Activated naive CD8-positive, alpha-beta T cell treated with anti-CD3 and anti-CD28 coated beads, Interleukin-2, amount 50 U/mL, for 24 hours (primary cell): ENCODE data around the gene CREBBP.
"Not testable (repeated sequence)": the region's sequence is repeated elsewhere in the genome, so short reads cannot be mapped to it uniquely, and the experiment has no call there.

Source experiments
- ATAC-seq: fragments of 150-1000 bp; cut with Tn5 transposase; one replicate; pipeline ENCODE4 v1.10.0; 2021
- DNase-seq: peaks from one replicate; pipeline ENCODE4 v3.0.0; 2021
- H3K27ac Mint-ChIP-seq: one replicate; pipeline ENCODE4 v1.8.0; 2021; ENCODE audit warnings: mild to moderate bottlenecking, mixed read lengths
- H3K27me3 Mint-ChIP-seq: one replicate; pipeline ENCODE4 v1.8.0; 2021; ENCODE audit warnings: mixed read lengths
- H3K36me3 Mint-ChIP-seq: one replicate; pipeline ENCODE4 v1.8.0; 2021; ENCODE audit warnings: low read depth, mixed read lengths
- H3K4me1 Mint-ChIP-seq: one replicate; pipeline ENCODE4 v1.8.0; 2021; ENCODE audit warnings: mixed read lengths
- H3K4me3 Mint-ChIP-seq: one replicate; pipeline ENCODE4 v1.8.0; 2021; ENCODE audit warnings: mild to moderate bottlenecking, moderate library complexity, mixed read lengths
- H3K9me3 Mint-ChIP-seq: one replicate; pipeline ENCODE4 v1.8.0; 2021; ENCODE audit warnings: mixed read lengths

The CREBBP gene

DNA sequence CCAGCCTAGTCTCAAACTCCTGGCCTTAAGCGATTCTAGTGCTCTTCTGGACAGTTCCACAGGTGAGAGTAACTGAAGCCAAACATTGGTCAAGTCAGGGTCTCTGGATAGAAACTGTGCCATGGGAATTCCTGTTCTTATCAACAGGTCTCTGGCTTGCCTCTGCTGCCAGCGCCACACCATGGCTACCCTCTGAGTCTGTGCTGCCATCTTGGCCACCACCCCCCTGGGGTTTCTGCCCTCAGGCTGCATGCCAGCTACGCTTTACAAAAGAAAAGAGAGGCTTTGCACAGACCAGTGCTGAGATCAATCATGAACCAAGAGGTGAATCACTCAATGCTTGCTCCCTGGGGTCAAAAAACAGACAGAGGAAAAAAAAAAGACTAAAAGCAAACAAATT is 24.4 kb upstream of the CREBBP start:
- Mint-ChIP-seq H3K4me3 (no peak overlapping the region), H3K27ac (no peak overlapping the region), H3K4me1 (no peaks in the 10 kb centered on the region), H3K27me3 (no peaks in the 10 kb centered on the region), H3K36me3 (no peaks in the 10 kb centered on the region), H3K9me3 (no peaks in the 10 kb centered on the region)
- DNase-seq, result no peak
- no peak for ATAC-seq

DNA sequence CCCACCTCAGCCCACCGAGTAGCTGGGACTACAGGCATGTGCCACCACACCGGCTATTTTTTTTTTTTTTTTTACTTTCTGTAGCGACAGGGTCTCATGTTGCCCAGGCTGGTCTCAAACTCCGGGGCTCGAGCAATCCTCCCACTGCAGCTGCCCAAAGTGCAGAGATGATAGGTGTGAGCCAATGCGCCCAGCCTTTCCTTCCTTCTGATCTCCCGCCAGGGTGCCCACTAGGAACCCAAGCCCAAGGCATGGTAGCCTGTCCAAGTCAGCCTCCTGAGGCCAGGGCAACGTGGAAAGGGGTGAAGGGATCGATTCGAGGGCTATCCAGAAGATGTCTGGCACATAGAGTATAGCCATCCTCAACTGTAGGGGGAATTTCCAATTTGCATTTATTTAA is 9.6 kb upstream of the CREBBP start:
- H3K4me3 Mint-ChIP-seq, result no peak overlapping the region
- H3K9me3 Mint-ChIP-seq, result peaks cover 2% of the 10 kb centered on the region
- H3K27me3 Mint-ChIP-seq, result peaks cover 23% of the 10 kb centered on the region
- DNase-seq (no peak), ATAC-seq (no peak)
- no peaks in the 10 kb centered on the region for H3K4me1 Mint-ChIP-seq
- H3K27ac Mint-ChIP-seq, result no peak overlapping the region
- H3K36me3 Mint-ChIP-seq, result no peaks in the 10 kb centered on the region

GRCh38 chr16:3889059-3889458 is 8.5 kb upstream of the CREBBP start:
- peaks cover 21% of the 10 kb centered on the region for H3K27me3 Mint-ChIP-seq
- no peaks in the 10 kb centered on the region for H3K36me3 Mint-ChIP-seq
- H3K4me1 Mint-ChIP-seq, result no peaks in the 10 kb centered on the region
- no peaks in the 10 kb centered on the region for H3K9me3 Mint-ChIP-seq
- H3K4me3 Mint-ChIP-seq, result no peak overlapping the region
- H3K27ac Mint-ChIP-seq, result no peak overlapping the region
- DNase-seq (no peak), ATAC-seq (no peak)

GRCh38 chr16:3885999-3886398 is 5.5 kb upstream of the CREBBP start:
- H3K4me3 Mint-ChIP-seq, H3K9me3 Mint-ChIP-seq, H3K36me3 Mint-ChIP-seq, H3K4me1 Mint-ChIP-seq, H3K27ac Mint-ChIP-seq, ATAC-seq, DNase-seq: not testable (repeated sequence)
- H3K27me3 Mint-ChIP-seq, result peaks cover 13% of the 10 kb centered on the region

DNA sequence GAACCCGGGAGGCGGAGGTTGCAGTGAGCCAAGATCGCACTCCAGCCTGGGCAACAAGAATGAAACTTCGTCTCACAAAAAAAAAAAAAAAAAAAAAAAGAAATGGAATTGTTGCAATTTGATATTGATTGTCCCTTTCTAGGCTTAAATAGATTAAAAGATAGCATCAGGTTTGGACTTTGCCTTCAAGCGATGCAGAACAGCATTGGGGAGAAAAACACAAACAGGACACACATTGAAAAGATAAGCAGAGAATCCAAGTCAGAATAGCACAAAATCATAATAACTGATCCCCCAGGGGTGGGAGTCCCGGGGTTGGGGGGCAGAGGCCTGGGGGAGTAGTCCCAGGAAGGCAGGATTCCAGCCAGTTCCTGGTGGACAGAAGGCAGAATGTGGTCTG is 3.9 kb upstream of the CREBBP start:
- Mint-ChIP-seq H3K9me3 (no peaks in the 10 kb centered on the region), H3K36me3 (no peaks in the 10 kb centered on the region), H3K4me3 (no peak overlapping the region), H3K27ac (no peak overlapping the region), H3K27me3 (peaks cover 13% of the 10 kb centered on the region), H3K4me1 (peaks cover 4% of the 10 kb centered on the region)
- DNase-seq (no peak), ATAC-seq (no peak)

- DNase-seq, result no peak
- Mint-ChIP-seq H3K27me3 (peaks cover 1% of the 10 kb centered on the region), H3K27ac (no peak overlapping the region), H3K4me3 (peak overlapping the region; percentile 73), H3K36me3 (peaks cover 12% of the 10 kb centered on the region), H3K4me1 (peaks cover 22% of the 10 kb centered on the region), H3K9me3 (no peaks in the 10 kb centered on the region)
- no peak for ATAC-seq
These were observed 2.0 kb upstream of the CREBBP start for GRCh38 chr16:3882531-3882930.

- ATAC-seq, result no peak
These were observed 1.0 kb upstream of the CREBBP start for GRCh38 chr16:3881499-3881990.

DNA sequence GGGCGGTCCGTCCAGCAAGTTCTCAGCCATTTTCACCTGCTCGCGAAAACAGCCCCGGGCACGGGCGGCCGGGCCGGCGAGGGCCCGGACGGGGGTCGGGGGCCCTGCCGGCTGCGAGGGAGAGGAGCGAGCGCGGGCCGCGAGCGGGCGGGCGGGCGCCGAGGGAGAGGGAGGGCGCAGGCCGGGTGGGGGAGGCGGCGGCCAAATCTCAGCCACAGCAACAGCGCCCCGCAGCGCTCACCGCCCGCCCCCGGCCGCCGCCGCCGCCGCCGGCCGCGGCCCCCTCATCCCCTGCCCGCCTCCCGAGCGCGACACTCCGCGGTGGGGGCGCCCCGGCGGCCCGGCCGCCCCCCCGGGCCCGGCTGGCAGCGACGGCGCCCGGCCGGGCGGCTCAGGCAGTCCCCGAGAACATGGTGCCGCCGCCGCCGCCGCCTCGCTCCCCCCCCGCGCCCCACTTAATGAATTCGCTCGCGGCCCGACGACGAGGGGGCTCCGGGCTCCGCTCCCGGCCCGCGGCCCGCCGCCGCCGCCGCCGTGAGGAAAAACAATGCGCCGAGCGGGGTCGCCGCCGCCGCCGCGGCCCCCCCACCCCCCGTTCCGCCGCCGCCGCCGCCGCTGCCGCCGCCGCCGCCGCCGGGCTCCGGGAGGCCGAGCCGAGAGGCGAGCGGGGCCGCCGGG is 487 bp downstream of the CREBBP start:
- peaks cover 45% of the 10 kb centered on the region for H3K4me1 Mint-ChIP-seq
- peak overlapping the region; percentile 69 for H3K27ac Mint-ChIP-seq
- peak; percentile 79 for DNase-seq
- H3K27me3 Mint-ChIP-seq, result no peaks in the 10 kb centered on the region
- ATAC-seq, result peak; percentile 55
- H3K9me3 Mint-ChIP-seq, result no peaks in the 10 kb centered on the region
- peak overlapping the region; percentile 92 for H3K4me3 Mint-ChIP-seq
- H3K36me3 Mint-ChIP-seq, result peaks cover 16% of the 10 kb centered on the region

More at GRCh38 chr16:3881499-3881990, 1.0 kb upstream of the CREBBP start:
- Mint-ChIP-seq H3K4me1 (peaks cover 32% of the 10 kb centered on the region), H3K36me3 (peaks cover 16% of the 10 kb centered on the region), H3K9me3 (no peaks in the 10 kb centered on the region), H3K27ac (peak overlapping the region; percentile 74), H3K27me3 (peaks cover 1% of the 10 kb centered on the region), H3K4me3 (peak overlapping the region; percentile 73)
- DNase-seq, result no peak

- DNase-seq (peak; percentile 30), ATAC-seq (no peak)
- Mint-ChIP-seq H3K36me3 (peaks cover 16% of the 10 kb centered on the region), H3K4me1 (peaks cover 51% of the 10 kb centered on the region), H3K9me3 (no peaks in the 10 kb centered on the region), H3K27ac (peak overlapping the region; percentile 86), H3K4me3 (peak overlapping the region; percentile 92), H3K27me3 (no peaks in the 10 kb centered on the region)
These were observed 1.1 kb downstream of the CREBBP start for GRCh38 chr16:3879258-3879886.

DNA sequence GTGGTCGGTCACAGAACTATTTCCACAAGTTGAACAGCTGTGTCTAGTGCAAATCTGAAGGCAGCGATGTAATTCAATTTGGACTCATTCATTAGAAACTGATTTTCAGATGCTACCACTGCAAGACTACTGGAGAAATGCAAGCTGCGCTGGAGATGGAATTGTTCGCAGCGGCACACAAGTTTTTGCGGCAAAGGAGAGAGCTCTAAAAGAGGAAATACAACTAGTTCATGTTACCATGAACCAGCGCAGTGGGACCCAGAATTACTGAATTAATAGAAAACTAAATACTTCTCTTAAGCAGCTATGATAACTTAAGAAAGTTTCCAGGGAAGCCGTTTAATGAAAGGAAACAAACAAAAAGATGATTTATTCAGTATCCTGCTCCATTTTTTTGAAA is 1.9 kb downstream of the CREBBP start:
- H3K4me3 Mint-ChIP-seq, result peak overlapping the region; percentile 92
- H3K9me3 Mint-ChIP-seq, result no peaks in the 10 kb centered on the region
- peak overlapping the region; percentile 86 for H3K27ac Mint-ChIP-seq
- peaks cover 57% of the 10 kb centered on the region for H3K4me1 Mint-ChIP-seq
- ATAC-seq (no peak), DNase-seq (no peak)
- no peaks in the 10 kb centered on the region for H3K27me3 Mint-ChIP-seq
- peaks cover 16% of the 10 kb centered on the region for H3K36me3 Mint-ChIP-seq

GRCh38 chr16:3876695-3877094 is 3.8 kb downstream of the CREBBP start:
- DNase-seq, result no peak
- Mint-ChIP-seq H3K27me3 (no peaks in the 10 kb centered on the region), H3K27ac (no peak overlapping the region), H3K36me3 (peaks cover 16% of the 10 kb centered on the region), H3K4me3 (no peak overlapping the region), H3K4me1 (peaks cover 72% of the 10 kb centered on the region), H3K9me3 (no peaks in the 10 kb centered on the region)
- ATAC-seq, result no peak

- ATAC-seq (no peak), DNase-seq (no peak)
- Mint-ChIP-seq H3K27ac (no peak overlapping the region), H3K27me3 (no peaks in the 10 kb centered on the region), H3K36me3 (peaks cover 16% of the 10 kb centered on the region), H3K4me3 (no peak overlapping the region), H3K9me3 (no peaks in the 10 kb centered on the region), H3K4me1 (peaks cover 75% of the 10 kb centered on the region)
These were observed 4.4 kb downstream of the CREBBP start for GRCh38 chr16:3876160-3876559.

GRCh38 chr16:3874794-3875692 is 5.5 kb downstream of the CREBBP start:
- no peak for ATAC-seq
- Mint-ChIP-seq H3K9me3 (no peaks in the 10 kb centered on the region), H3K27me3 (no peaks in the 10 kb centered on the region), H3K4me1 (peaks cover 86% of the 10 kb centered on the region), H3K27ac (no peak overlapping the region), H3K36me3 (peaks cover 16% of the 10 kb centered on the region), H3K4me3 (no peak overlapping the region)
- DNase-seq, result no peak

GRCh38 chr16:3874242-3874641 is 6.3 kb downstream of the CREBBP start:
- Mint-ChIP-seq H3K9me3 (no peaks in the 10 kb centered on the region), H3K27ac (no peak overlapping the region), H3K4me3 (no peak overlapping the region), H3K4me1 (peaks cover 93% of the 10 kb centered on the region), H3K27me3 (no peaks in the 10 kb centered on the region), H3K36me3 (peaks cover 16% of the 10 kb centered on the region)
- no peak for ATAC-seq
- DNase-seq, result no peak
